Activated CD8-positive, alpha-beta memory T cell treated with anti-CD3 and anti-CD28 coated beads, Interleukin-2, amount 50 U/mL, for 24 hours (primary cell): ENCODE data around the gene ASGR2.
"Not testable (repeated sequence)": the region's sequence is repeated elsewhere in the genome, so short reads cannot be mapped to it uniquely, and the experiment has no call there.

Experiments used
- DNase-seq: peaks from one replicate; pipeline ENCODE4 v3.0.0-alpha.2; 2020; ENCODE audit errors: extremely low read depth

ASGR2 gene, protein sequence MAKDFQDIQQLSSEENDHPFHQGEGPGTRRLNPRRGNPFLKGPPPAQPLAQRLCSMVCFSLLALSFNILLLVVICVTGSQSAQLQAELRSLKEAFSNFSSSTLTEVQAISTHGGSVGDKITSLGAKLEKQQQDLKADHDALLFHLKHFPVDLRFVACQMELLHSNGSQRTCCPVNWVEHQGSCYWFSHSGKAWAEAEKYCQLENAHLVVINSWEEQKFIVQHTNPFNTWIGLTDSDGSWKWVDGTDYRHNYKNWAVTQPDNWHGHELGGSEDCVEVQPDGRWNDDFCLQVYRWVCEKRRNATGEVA

GRCh38 chr17:7114241-7114874 lies at the start of gene ASGR2:
ASGR2 (minus strand) TSS chr17:7114822; CDS start chr17:7114240, 582 bp downstream.
- DNase-seq, result no peak

GRCh38 chr17:7159571-7159970 lies 44.9 kb upstream of the ASGR2 start:
- DNase-seq, result not testable (repeated sequence)

DNA sequence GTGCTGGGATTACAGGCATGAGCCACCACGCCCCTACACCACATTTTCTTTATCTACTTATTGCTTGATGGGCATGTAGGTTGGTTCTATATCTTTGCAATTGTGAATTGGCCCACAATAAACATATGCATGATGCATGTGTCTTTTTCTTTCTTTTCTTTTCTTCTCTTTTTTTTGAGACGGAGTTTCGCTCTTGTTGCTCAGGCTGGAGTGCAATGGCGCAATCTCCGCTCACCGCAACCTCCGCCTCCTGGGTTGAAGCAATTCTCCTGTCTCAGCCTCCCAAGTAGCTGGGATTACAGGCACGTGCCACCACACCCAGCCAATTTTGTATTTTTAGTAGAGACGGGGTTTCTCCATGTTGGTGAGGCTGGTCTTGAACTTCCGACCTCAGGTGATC lies 43.8 kb upstream of the ASGR2 start:
- not testable (repeated sequence) for DNase-seq

- no peak for DNase-seq
Measured at GRCh38 chr17:7156342-7156940, 41.8 kb upstream of the ASGR2 start.

DNA sequence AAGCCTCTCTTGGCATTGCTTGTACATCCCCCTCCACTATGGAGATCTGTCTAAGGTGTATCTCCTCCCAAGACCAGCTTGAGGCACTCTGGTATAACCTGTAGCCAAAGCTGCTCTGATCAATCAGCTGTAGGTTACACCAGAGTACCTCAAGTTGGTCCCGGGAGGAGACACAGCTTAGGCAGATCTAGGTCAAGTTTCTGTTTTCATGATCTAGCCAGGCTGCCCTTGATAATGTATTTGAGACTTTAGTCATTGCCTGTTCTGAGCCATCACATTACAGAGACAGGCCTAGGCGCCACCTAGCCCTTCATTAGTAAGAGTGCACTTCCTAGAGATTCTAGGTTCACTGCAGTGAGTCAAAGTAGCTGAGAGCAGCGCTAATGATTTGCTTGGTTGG lies 33.1 kb upstream of the ASGR2 start:
- no peak for DNase-seq

DNA sequence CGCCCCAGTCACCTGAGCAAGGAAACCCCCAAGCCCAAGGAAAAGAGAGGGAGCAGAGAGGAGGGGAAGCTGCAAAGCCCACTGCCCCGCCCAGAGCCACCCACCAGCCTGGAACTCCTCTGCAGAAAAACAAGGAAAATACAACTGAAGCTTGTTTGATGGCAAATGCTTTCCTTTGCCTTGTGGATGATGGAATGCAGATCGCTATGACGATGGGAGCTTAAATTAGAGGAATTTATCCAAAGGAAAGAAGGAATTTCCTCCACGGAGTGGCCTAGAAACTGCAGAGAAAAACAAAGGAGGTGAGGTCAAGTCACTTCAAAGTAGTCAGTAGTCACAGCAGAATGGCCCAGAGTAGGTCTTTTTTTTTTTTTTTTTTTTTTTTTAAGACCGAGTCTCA lies 31.5 kb upstream of the ASGR2 start:
- no peak for DNase-seq

DNA sequence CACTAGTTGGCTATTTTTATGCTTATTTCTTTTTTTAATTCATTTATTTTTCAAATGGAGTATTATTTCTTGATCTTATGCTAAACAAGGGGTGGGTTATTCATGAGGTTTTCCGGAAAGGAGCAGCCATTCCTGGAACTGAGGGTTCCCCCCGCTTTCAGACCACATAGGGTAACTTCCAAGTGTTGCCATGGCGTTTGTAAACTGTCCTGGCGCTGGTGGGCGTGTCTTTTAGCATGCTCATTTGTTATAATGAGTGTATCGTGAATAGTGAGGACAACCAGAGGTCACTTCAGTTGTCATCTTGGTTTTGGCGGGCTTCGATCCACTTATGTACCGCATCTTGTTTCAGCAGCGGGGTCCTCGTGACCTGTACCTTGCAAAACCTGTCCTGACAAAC lies 29.6 kb upstream of the ASGR2 start:
- DNase-seq, result no peak

DNA sequence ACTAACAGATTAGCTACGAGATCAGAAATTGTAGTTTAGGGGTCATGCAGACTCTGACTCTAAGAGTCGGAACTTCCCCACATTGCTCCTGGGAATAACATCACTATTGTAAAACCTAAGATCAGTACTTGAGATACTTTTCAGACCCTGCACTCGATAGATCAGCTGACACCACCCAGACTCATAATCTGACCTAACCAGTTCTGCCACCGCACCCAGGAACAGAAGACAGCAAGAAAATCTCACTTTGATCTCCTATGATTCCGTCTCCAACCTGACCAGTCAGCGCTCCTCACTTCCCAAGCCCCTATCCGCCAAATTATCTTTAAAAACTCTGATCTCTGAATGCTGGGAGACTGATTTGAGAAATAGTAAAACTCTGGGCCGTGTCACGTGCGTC lies 27.2 kb upstream of the ASGR2 start:
- no peak for DNase-seq

DNA sequence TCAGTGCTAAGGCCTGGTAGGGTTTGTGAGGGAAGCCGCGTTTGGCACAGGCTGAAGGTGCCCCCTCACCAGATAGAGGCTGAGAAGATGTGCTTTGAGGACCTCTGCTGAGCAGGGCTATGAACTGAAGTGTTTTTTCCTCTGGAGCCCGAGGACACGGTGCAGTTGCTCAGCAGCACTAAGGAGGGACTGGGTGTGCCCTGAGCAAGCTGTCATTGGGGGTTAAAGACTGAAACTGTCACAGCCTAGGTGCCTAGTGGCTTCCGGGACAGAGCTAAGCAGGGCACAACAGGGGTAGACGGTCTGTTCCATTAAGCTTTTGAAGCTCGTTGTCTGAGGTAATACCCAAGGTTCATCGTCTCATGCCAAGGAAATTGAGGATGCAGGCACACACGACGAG lies 24.8 kb upstream of the ASGR2 start:
- no peak for DNase-seq

DNA sequence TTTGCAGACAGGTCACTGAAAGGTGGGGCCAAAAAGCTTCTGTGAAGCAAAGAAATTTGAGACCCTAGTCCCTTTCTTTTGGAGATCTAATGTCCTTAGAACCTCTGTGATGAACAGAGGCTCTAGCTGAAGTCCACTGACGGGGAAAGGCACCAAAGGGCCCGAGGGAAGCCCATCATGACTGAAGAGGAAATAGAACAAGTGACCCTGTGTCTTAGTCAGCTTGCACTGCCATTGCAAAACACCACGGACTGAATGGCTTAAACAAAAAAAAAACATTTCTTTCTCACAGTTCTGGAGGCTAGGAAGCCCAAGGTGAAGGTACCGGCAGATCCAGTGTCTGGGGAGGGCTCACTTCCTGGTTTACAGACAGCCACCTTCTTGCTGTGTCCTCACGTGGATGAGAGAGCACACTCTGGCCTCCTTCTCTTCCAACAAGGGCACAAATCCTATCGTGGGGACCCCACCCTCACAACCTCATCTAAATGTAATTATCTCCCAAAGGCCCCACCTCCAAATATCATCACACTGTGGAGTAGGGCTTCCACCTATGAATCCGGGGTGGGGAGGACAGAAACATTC lies 24.3 kb upstream of the ASGR2 start:
- DNase-seq, result no peak

GRCh38 chr17:7137171-7137943 lies 22.7 kb upstream of the ASGR2 start:
- no peak for DNase-seq

DNA sequence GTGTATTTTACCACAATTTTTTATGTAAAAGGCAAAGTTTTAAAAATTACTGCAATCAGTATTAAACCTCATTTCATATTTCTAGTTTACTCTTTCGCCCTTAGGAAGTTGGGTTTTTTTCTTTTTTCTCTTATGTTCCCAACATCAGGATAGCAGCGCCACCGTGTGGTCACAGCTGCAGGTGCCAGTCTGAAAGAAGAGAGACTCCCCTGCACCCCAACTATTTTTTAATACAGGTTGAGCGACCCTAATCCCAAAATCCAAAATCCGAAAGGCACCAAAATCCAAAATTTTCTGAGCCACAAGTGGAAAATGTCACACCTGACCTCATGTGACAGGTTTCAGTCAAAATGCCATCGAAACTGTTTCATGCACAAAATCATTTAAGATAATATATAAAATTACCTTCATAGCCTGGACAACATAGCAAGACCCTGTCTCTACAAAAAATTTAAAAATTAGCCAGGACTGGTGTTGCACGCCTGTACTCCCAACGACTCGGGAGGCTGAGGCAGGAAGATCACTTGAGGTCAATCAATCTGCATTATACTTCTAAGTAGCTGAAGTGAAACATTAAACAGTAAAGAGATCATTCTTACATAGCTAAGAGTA lies 21.8 kb upstream of the ASGR2 start:
- peak; percentile 52 for DNase-seq

DNA sequence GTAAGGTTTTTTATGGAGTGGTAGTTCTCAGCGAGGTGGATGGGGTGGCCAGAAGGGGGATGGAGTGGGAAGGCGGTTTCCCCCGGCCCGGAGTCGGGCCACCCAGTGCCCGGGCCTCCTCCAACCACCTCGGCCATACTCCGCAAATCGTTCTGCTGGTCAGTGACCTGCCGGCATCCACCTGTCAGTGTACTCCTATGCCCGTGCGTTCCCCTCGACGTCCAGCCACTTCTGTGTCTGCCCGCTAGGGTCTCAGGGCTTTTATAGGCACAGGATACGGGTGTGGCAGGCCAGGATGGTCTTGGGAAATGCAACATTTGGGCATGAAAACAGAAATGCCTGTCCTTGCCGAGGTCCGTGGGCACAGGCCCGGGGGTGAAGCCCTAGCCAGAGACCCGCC lies 19.3 kb upstream of the ASGR2 start:
- no peak for DNase-seq

GRCh38 chr17:7133424-7133823 lies 18.8 kb upstream of the ASGR2 start:
- DNase-seq, result no peak

- DNase-seq, result peak; percentile 20
Measured at GRCh38 chr17:7132511-7133094, 18.0 kb upstream of the ASGR2 start.

- DNase-seq, result no peak
Measured at GRCh38 chr17:7131423-7131791, 16.8 kb upstream of the ASGR2 start.

DNA sequence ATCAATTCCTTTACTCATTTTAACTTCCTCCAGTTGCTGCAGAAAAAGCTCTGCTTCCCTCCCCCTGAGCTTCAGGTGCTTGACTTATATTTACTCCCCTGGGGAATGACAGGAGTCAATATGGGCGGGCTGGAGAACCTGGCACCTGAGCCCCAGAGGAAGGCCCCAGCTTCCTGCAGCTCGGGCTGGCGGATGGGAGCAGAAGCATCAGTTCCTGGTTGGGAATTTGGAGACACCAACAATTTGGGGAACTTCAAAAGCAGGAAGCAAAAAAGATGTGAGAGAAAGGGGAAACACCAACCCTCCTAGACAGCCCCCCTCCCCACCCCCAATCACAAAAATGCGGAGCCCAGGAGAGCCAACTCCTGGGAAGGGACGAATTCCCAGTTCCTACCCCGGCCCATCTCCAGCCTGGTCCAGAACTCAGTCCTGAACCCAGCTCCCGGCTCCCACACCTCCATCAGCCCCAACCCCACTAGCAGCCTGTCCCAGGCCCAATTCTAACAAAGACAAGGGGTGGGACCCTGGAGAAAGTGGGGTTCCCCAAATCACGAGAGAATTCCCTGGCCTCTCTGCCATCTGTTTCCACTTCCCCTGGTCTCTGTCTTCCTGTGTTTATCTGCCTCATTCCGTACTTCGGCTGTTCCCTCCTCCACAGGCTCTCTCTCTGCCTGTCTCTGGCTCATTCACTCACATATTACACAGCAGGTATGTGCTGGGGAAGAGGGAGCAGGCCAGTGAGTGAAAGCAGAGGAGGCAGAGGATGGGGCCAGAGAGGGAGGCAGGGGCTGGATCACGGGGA lies 16.2 kb upstream of the ASGR2 start:
- no peak for DNase-seq

GRCh38 chr17:7129311-7129710 lies 14.7 kb upstream of the ASGR2 start:
- no peak for DNase-seq

GRCh38 chr17:7128160-7128559 lies 13.5 kb upstream of the ASGR2 start:
- DNase-seq, result no peak

DNA sequence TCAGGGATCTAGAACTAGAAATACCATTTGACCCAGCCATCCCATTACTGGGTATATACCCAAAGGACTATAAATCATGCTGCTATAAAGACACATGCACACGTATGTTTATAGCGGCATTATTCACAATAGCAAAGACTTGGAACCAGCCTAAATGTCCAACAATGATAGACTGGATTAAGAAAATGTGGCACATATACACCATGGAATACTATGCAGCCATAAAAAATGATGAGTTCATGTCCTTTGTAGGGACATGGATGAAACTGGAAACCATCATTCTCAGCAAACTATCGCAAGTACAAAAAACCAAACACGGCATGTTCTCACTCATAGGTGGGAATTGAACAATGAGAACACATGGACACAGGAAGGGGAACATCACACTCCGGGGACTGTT lies 12.9 kb upstream of the ASGR2 start:
- not testable (repeated sequence) for DNase-seq
